ENCODE results near the gene HINFP. TPM values are rescaled to one million over a fixed set of nuclear protein-coding genes. Genes with fewer than 3 reads are reported as not detected.

HINFP gene, protein sequence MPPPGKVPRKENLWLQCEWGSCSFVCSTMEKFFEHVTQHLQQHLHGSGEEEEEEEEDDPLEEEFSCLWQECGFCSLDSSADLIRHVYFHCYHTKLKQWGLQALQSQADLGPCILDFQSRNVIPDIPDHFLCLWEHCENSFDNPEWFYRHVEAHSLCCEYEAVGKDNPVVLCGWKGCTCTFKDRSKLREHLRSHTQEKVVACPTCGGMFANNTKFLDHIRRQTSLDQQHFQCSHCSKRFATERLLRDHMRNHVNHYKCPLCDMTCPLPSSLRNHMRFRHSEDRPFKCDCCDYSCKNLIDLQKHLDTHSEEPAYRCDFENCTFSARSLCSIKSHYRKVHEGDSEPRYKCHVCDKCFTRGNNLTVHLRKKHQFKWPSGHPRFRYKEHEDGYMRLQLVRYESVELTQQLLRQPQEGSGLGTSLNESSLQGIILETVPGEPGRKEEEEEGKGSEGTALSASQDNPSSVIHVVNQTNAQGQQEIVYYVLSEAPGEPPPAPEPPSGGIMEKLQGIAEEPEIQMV
- 10 to 100 TPM; 28.1 to 67.9 (median 49.0) TPM for total RNA-seq

DNA sequence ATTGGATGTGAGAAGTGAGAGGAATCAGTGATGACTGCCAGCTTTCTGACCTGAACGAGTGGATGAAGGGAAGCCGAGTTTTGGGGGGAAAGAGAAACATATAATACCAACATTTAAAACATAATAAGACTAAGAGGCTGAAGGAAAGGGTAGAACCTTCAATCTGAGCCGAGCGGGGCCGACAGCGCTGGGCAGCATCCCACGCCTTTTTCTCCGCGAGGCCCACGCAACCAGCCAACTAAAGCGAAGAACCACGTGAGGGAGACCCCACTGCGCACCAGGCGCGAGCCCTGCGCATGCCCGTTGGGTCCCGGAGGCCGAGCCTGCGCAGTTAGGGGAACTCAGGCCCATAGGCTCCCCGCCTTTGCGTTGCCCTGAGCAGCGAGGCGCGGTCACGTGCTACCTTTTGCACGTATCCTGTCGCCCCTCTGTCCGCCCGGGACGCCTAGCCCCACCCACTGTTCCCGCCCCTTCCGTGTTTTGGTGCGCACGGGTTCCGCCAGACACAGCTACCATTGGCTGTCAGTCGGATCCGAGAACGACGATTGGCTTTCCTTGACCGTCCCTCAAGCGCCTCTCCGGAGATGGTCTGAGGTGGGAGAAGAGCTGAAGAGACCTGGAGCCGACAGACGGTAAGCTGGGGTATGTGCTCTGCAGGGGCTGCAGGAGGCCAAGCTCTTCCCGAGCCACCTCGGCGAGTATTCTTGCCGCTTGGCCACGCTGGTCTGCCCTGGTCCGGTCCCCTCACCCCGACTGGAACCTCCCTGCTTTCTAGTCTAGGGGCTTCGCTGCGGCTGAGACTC lies at the start of gene HINFP:
HINFP (plus strand) TSS at position 573 of the 803 bp plus-strand sequence. CDS start 5,365 bp downstream, outside the sequence.
- peaks cover 0 to 16% (median 4%) of the 10 kb centered on the region in 4 donors for H3K4me1 ChIP-seq
- DNase-seq, result peak; percentile 99 to 100 (median 100)
- peak within 1 kb of the TSS; percentile 73 to 94 (median 82) for H3K4me3 ChIP-seq
- H3K27me3 ChIP-seq, result no peaks in the 10 kb centered on the region
- H3K9me3 ChIP-seq, result no peaks in the 10 kb centered on the region
- H3K36me3 ChIP-seq, result peaks cover 0 to 31% (median 0%) of the 10 kb centered on the region in 3 donors
- peak within 1 kb of the TSS; percentile 77 to 88 (median 86) for H3K27ac ChIP-seq
- no peak for TF ChIP-seq CTCF (IDR thresholded peaks at IDR 0.05)
- peak; percentile 31 to 77 for TF ChIP-seq POLR2A (IDR thresholded peaks at IDR 0.05)

DNA sequence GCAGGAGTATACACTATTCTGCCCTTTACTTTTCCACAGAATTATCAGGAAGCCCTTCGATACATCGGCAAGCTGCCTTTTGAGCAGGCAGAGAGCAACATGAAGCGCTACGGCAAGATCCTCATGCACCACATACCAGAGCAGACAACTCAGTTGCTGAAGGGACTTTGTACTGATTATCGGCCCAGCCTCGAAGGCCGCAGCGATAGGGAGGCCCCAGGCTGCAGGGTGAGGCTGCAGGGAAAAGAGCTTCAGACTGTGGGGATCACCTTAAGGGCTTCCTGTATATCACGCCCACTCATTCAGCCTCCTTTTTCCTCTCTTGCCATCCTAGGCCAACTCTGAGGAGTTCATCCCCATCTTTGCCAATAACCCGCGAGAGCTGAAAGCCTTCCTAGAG lies 43.5 kb upstream of the HINFP start:
- Histone ChIP-seq H3K4me1 (no peaks in the 10 kb centered on the region), H3K4me3 (no peak overlapping the region), H3K9me3 (no peaks in the 10 kb centered on the region), H3K27ac (no peak overlapping the region), H3K27me3 (no peaks in the 10 kb centered on the region), H3K36me3 (peaks cover 0 to 98% (median 0%) of the 10 kb centered on the region in 3 donors)
- DNase-seq, result peak in 1 of 3 donors; percentile 56
- TF ChIP-seq POLR2A (IDR thresholded peaks at IDR 0.05), result no peak
- no peak for TF ChIP-seq CTCF (IDR thresholded peaks at IDR 0.05)

GRCh38 chr11:119078675-119079420 lies 42.5 kb upstream of the HINFP start:
- H3K27me3 ChIP-seq, result no peaks in the 10 kb centered on the region
- DNase-seq, result no peak
- no peak overlapping the region for H3K27ac ChIP-seq
- no peaks in the 10 kb centered on the region for H3K9me3 ChIP-seq
- H3K36me3 ChIP-seq, result peaks cover 0 to 88% (median 0%) of the 10 kb centered on the region in 3 donors
- H3K4me1 ChIP-seq, result no peaks in the 10 kb centered on the region
- TF ChIP-seq CTCF (IDR thresholded peaks at IDR 0.05) (no peak), POLR2A (IDR thresholded peaks at IDR 0.05) (no peak)
- no peak overlapping the region for H3K4me3 ChIP-seq

- no peaks in the 10 kb centered on the region for H3K9me3 ChIP-seq
- TF ChIP-seq CTCF (IDR thresholded peaks at IDR 0.05), result no peak
- TF ChIP-seq POLR2A (IDR thresholded peaks at IDR 0.05), result no peak
- peaks cover 0 to 59% (median 0%) of the 10 kb centered on the region in 3 donors for H3K36me3 ChIP-seq
- no peak overlapping the region for H3K4me3 ChIP-seq
- no peaks in the 10 kb centered on the region for H3K27me3 ChIP-seq
- no peak overlapping the region for H3K27ac ChIP-seq
- peaks cover 0 to 17% (median 5%) of the 10 kb centered on the region in 4 donors for H3K4me1 ChIP-seq
- no peak for DNase-seq
These were observed 39.6 kb upstream of the HINFP start for GRCh38 chr11:119081682-119082260.

Measured in Peyer's patch (tissue), 4 donors.